A673 (cell line): Measurements from ENCODE around the gene CDK5R2.

Source experiments
- CTCF ChIP-seq: fragments of 300-800, 200-600 bp; sonication (generic); conservative IDR thresholded peaks from 2 replicates; pipeline ENCODE4 v1.5.1; 2017; ENCODE audit warnings: low read depth, mild to moderate bottlenecking, antibody characterized with exemption, low read length, moderate library complexity, mixed read lengths
- EZH2 ChIP-seq: fragments of 200-600 bp; sonication (generic); IDR thresholded peaks from 2 replicates; pipeline ENCODE4 v1.6.1; 2017; ENCODE audit warnings: borderline replicate concordance, low read depth, mild to moderate bottlenecking, mixed read lengths, antibody characterized with exemption, low read length; ENCODE audit not compliant: poor library complexity, severe bottlenecking

- TF ChIP-seq CTCF: no peak
- no peak for TF ChIP-seq EZH2
Observed at GRCh38 chr2:218986148-218986761, 26.8 kb downstream of the CDK5R2 start.
